ENCODE data around the gene CBX3. TPM values are rescaled to one million over a fixed set of nuclear protein-coding genes. Genes with fewer than 3 reads are reported as not detected.

Gene CBX3
- total RNA-seq (2022; extraction: Qiagen RNA extraction): 199 to 274 TPM (median 215 TPM) in 5 replicates

DNA sequence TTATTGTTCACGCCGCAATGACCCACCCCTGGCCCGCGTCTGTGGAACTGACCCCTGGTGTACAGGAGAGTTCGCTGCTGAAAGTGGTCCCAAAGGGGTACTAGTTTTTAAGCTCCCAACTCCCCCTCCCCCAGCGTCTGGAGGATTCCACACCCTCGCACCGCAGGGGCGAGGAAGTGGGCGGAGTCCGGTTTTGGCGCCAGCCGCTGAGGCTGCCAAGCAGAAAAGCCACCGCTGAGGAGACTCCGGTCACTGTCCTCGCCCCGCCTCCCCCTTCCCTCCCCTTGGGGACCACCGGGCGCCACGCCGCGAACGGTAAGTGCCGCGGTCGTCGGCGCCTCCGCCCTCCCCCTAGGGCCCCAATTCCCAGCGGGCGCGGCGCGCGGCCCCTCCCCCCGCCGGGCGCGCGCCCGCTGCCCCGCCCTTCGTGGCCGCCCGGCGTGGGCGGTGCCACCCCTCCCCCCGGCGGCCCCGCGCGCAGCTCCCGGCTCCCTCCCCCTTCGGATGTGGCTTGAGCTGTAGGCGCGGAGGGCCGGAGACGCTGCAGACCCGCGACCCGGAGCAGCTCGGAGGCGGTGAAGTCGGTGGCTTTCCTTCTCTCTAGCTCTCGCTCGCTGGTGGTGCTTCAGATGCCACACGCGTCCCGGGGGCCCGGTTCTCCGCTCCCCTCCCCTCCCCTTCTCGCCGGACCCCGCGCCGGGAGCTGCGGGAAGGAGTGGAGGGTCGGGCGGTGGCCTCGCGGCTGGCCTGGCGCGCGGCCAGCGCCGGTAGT lies at the start of gene CBX3:
CBX3 (plus strand) TSS at position 499 of the 772 bp plus-strand sequence. CDS start 1,254 bp downstream, outside the sequence.

DNA sequence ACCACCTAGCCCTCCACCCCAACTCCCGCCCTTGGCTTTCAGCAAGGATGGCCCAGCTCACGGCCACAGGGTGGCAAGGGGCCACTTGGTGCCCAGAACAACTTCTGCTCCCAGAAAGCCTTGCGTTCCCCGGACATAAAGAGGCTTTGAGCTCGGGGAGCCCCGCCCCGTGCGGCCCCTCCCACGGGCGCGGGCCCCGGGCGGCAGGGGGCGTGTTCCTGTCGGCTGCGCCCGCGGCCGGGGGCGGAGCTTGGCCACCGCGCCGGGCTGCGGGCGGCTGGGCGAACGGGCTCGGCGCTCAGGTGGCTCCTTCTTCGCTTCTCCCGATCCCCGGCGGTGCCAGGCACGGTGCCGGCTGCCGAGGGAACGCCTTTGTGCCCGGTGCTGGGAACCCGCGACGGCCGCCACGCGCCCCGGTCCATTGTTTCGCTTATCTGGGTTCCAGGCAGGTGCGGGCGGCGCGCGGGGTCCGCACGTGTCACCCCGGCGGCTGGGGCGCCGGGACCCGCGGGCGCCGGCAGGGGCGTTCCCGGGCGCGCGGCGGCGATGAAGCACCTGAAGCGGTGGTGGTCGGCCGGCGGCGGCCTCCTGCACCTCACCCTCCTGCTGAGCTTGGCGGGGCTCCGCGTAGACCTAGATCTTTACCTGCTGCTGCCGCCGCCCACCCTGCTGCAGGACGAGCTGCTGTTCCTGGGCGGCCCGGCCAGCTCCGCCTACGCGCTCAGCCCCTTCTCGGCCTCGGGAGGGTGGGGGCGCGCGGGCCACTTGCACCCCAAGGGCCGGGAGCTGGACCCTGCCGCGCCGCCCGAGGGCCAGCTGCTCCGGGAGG lies 49.4 kb upstream of the CBX3 start, which contains the start of gene NFE2L3:
NFE2L3 (plus strand) TSS at position 246 of the 829 bp plus-strand sequence; CDS start at position 547, 301 bp downstream.

DNA sequence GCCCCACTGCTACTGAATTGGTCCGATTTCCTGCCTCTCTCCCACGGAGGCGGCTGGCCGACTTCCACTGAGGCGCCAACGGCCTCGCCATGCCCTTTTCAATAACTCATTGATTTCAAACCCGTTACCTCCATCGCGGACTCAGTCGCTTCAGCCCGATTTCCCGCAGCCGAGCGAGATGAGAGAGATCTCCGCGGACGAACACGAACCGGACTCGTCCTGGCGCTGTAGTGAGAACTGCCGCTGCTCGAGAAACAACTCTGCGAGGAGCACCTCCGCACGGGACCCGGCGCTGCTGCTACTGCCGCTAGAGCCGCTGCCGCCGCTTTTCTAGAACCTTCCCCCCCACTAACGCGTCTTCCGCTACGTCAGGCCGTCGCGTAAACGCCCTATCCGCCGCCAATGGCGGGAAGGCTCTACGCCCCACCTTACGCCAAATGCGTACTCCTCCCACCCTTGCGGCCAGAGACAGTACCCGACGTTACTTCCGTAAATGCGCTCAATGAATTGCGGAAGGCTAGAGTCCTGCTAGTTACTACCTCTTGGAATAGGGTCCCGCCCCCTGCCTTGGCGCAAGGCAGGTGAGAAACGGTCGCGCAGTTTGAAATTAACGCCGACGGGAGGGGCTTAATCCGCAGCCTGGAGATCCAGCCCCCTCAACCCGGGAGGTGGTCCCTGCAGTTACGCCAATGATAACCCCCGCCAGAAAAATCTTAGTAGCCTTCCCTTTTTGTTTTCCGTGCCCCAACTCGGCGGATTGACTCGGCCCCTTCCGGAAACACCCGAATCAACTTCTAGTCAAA lies 900 bp upstream of the CBX3 start, which contains the start of gene HNRNPA2B1:
HNRNPA2B1 (minus strand) TSS at position 303 of the 803 bp plus-strand sequence; CDS start at position 134, 169 bp downstream.

Other genes with a start within 250 kb of the CBX3 start
- 8.1 to 10.4 TPM (median 8.7 TPM) in 5 replicates for gene NFE2L3, start 49.5 kb upstream of the CBX3 start, total RNA-seq (2022; extraction: Qiagen RNA extraction)
- 1,216 to 1,451 TPM (median 1,314 TPM) in 5 replicates for gene HNRNPA2B1, start 999 bp upstream of the CBX3 start, total RNA-seq (2022; extraction: Qiagen RNA extraction)
- 3.6 to 5.0 TPM (median 4.1 TPM) in 5 replicates for gene SNX10, start 90.1 kb downstream of the CBX3 start, total RNA-seq (2022; extraction: Qiagen RNA extraction)

All from A549 treated with dexamethasone at 1 μM for 4 hours (cell line).